ENCODE results near the gene WASHC1.
"Not testable (repeated sequence)": the region's sequence is repeated elsewhere in the genome, so short reads cannot be mapped to it uniquely, and the experiment has no call there.

Gene WASHC1

GRCh38 chr9:29356-29755, at the start of gene WASHC1:
Gene WASHC1 (minus strand): TSS chr9:29456. CDS start chr9:24999, 4,457 bp downstream.
- not testable (repeated sequence) for DNase-seq (ENCODE audit: low spot score)

DNA sequence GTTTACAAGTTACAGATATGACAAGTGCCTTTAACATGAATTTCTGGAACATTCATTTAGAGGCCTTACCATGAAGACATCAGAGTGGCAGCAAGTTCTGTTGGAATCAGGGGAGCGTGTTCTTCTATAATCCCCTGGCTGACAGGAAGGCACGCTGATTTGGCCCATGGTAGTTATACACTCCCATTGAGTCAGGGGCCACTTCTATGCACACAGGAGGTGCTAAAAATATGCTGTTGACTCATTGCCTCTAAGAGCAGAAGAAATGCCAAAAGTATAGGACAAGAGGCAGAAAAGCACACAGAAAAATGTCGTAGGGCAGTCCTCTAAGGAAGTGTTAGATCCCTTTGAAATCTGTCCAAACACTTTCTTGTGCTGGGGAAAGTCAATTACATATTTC, 49.1 kb upstream of the WASHC1 start:
- DNase-seq (ENCODE audit: low spot score) = not testable (repeated sequence)

- DNase-seq (ENCODE audit: low spot score) = not testable (repeated sequence)
Observed at GRCh38 chr9:76389-76788, 47.1 kb upstream of the WASHC1 start.

GRCh38 chr9:73900-74525, 44.8 kb upstream of the WASHC1 start:
- DNase-seq (ENCODE audit: low spot score) = not testable (repeated sequence)

- not testable (repeated sequence) for DNase-seq (ENCODE audit: low spot score)
Observed at GRCh38 chr9:73076-73899, 44.0 kb upstream of the WASHC1 start.

- DNase-seq (ENCODE audit: low spot score) = peak; percentile 44
Observed at GRCh38 chr9:63031-63629, 33.9 kb upstream of the WASHC1 start.

DNA sequence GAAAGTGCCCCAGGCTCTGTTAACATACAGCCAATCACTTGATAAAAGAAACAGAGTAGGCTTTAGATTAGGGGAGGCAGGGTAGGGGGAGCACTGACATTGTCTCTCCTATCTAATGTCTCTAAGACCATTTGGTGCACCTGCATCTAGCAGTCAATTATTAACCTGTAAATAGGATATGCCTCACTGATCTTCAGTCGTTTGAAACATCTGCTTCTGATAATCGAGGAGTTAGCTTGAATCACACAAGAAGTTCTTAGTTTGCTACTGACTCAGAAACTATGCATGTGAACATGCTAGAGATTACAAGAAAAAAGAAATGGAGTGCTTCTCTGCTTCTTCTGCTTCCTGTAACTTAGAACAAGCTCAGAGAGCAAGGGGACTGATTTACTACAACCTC, 23.4 kb upstream of the WASHC1 start:
- DNase-seq (ENCODE audit: low spot score) = not testable (repeated sequence)

- not testable (repeated sequence) for DNase-seq (ENCODE audit: low spot score)
Observed at GRCh38 chr9:48190-48842, 19.1 kb upstream of the WASHC1 start.

DNA sequence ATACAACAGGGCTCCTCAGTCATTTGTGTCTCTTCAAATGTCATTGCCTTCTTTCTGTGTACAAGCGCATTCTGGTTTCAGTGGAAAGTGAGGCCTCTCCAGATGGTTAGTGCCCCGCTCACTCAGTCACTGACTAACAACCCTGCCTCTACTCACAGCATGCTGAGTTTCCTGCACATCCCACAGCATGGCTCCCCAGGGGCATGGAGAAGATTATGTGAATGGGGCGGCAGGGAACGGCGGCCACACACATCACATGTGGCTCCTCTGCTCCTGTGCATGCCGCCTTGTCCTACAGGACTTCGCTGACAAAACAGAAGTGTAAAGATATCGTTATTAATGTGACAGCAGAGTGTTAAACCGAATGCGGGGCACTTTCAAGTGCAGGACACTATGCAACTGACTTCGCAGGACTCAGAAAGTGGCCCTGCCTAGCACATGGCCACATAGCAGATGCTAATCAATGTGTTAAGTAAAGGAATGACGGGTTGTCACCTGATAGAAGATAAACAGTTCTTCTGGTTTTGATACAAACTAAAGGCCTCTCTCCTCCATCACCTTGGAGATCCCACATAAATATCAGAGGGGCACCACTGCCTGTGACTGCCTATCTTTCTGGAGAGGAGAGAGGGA, 17.5 kb upstream of the WASHC1 start:
- not testable (repeated sequence) for DNase-seq (ENCODE audit: low spot score)

GRCh38 chr9:46164-46563, 16.9 kb upstream of the WASHC1 start:
- not testable (repeated sequence) for DNase-seq (ENCODE audit: low spot score)

- not testable (repeated sequence) for DNase-seq (ENCODE audit: low spot score)
Observed at GRCh38 chr9:45180-45878, 16.1 kb upstream of the WASHC1 start.

- DNase-seq (ENCODE audit: low spot score) = not testable (repeated sequence)
Observed at GRCh38 chr9:44416-44815, 15.2 kb upstream of the WASHC1 start.

DNA sequence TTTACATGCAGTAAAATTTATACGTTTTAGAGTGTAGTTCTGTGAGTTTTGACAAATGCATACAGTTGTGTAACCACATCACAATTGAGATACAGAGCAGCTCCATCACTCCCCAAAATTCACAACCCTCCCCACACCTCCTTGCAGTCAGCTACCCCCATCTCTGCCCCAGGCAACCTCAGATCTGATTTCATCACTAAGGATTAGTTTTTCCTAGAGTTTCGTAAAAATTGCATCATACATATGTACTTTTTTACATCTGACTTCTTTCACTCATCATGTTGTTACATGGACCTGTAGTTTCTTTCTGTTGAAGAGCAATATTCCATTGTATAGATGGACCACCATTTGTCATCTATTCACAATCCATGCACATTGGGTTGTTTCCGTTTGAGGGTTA, 14.4 kb upstream of the WASHC1 start:
- not testable (repeated sequence) for DNase-seq (ENCODE audit: low spot score)

- DNase-seq (ENCODE audit: low spot score) = not testable (repeated sequence)
Observed at GRCh38 chr9:43116-43515, 13.9 kb upstream of the WASHC1 start.

GRCh38 chr9:41819-42218, 12.6 kb upstream of the WASHC1 start:
- DNase-seq (ENCODE audit: low spot score) = not testable (repeated sequence)

DNA sequence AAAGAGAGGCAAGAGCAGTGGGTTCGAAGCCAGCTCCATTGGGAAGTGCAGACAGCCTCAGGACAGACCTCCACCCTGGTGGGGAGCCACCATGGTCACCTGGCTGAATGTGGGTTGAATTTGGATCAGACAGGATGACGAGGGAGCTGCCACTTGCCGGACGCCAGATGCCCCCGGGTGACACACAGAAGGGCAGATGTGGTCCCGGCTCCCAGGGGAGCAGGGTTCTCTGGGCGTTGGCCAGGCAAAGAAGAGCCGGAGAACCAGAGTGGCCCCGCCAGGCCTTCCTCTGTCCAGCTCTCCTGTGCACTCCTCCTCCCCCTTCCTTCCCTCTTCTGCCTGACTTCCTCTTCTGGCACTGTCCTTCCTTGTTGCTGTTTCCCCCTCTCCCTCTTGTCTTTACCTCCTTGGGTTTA, 12.0 kb upstream of the WASHC1 start:
- DNase-seq (ENCODE audit: low spot score) = not testable (repeated sequence)

DNA sequence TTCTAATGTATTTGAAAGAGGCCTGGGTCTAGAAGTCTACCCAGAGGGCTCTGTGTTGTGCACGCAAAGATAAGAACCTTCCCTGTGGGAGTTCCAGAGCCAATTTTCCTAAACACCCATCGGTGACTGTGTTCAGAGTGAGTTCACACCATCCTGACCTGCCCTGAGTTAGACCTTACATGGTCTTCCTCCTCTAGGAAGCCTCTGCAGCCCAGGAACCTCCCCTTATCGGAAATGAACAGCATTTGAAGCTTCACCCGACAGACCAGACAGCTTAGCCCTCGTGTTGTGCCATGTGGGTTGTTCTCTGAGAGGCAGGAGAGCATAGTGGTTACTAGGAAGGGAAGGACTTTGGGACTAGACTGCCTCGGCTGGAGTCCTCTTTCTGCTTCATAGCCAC, 3.1 kb upstream of the WASHC1 start:
- not testable (repeated sequence) for DNase-seq (ENCODE audit: low spot score)

DNA sequence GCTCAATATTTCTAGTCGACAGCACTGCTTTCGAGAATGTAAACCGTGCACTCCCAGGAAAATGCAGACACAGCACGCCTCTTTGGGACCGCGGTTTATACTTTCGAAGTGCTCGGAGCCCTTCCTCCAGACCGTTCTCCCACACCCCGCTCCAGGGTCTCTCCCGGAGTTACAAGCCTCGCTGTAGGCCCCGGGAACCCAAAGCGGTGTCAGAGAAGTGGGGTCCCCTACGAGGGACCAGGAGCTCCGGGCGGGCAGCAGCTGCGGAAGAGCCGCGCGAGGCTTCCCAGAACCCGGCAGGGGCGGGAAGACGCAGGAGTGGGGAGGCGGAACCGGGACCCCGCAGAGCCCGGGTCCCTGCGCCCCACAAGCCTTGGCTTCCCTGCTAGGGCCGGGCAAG, 481 bp downstream of the WASHC1 start:
- not testable (repeated sequence) for DNase-seq (ENCODE audit: low spot score)

GRCh38 chr9:21621-22020, 7.6 kb downstream of the WASHC1 start:
- DNase-seq (ENCODE audit: low spot score) = not testable (repeated sequence)

DNA sequence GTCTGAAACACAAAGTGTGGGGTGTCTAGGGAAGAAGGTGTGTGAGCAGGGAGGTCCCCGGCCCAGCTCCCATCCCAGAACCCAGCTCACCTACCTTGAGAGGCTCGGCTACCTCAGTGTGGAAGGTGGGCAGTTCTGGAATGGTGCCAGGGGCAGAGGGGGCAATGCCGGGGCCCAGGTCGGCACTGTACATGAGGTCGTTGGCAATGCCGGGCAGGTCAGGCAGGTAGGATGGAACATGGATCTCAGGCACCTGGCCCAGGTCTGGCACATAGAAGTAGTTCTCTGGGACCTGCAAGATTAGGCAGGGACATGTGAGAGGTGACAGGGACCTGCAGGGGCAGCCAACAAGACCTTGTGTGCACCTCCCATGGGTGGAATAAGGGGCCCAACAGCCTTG, 12.4 kb downstream of the WASHC1 start:
- not testable (repeated sequence) for DNase-seq (ENCODE audit: low spot score)

GRCh38 chr9:14129-14809, 15.0 kb downstream of the WASHC1 start:
- DNase-seq (ENCODE audit: low spot score) = not testable (repeated sequence)
